GM12892 (cell line): ENCODE measurements around the gene SBNO1.

ENCODE experiments used
- POLR2A ChIP-seq: IDR thresholded peaks from 2 replicates; pipeline ENCODE4 v1.6.1; 2011; ENCODE audit warnings: low read depth, low read length, control low read depth
- POLR2AphosphoS5 ChIP-seq: IDR thresholded peaks from 2 replicates; pipeline ENCODE4 v1.6.1; 2011; ENCODE audit warnings: low read depth, low read length, control low read depth
- TAF1 ChIP-seq: IDR thresholded peaks from 2 replicates; pipeline ENCODE4 v1.6.1; 2011; ENCODE audit warnings: low read depth, mild to moderate bottlenecking, control low read depth, low read length, borderline replicate concordance

GRCh38 chr12:123365025-123365917, 624 bp upstream of the SBNO1 start:
- peak; percentile 89 for TF ChIP-seq POLR2AphosphoS5
- TF ChIP-seq TAF1 = peak; percentile 76
- TF ChIP-seq POLR2A = peak; percentile 92
